Measurements from ENCODE around the gene ADAMTS12. TPM values are rescaled to one million over a fixed set of nuclear protein-coding genes. Genes with fewer than 3 reads are reported as not detected.
"Not testable (repeated sequence)": the region's sequence is repeated elsewhere in the genome, so short reads cannot be mapped to it uniquely, and the experiment has no call there.

ADAMTS12 gene
- total RNA-seq, 1 experiment from 2014 or later: 2.7 TPM

GRCh38 chr5:33928283-33928682 lies 36.5 kb upstream of the ADAMTS12 start:
- no peak for DNase-seq
- Histone ChIP-seq H3K36me3 (replicated peaks; ENCODE audit: control insufficient read depth, insufficient read depth, low read length) (no peaks in the 10 kb centered on the region), H3K4me3 (ENCODE audit: insufficient read depth, low read depth, low read length) (no peak overlapping the region), H3K27me3 (ENCODE audit: control insufficient read depth, insufficient read depth, low read length) (no peaks in the 10 kb centered on the region)

- H3K4me3 ChIP-seq (ENCODE audit: insufficient read depth, low read depth, low read length): no peak overlapping the region
- no peak for DNase-seq
- no peaks in the 10 kb centered on the region for H3K36me3 ChIP-seq (replicated peaks; ENCODE audit: control insufficient read depth, insufficient read depth, low read length)
These were observed 35.9 kb upstream of the ADAMTS12 start for GRCh38 chr5:33927685-33928084.

GRCh38 chr5:33925278-33925677 lies 33.5 kb upstream of the ADAMTS12 start:
- Histone ChIP-seq H3K27me3 (ENCODE audit: control insufficient read depth, insufficient read depth, low read length) (no peaks in the 10 kb centered on the region), H3K36me3 (replicated peaks; ENCODE audit: control insufficient read depth, insufficient read depth, low read length) (no peaks in the 10 kb centered on the region), H3K4me3 (ENCODE audit: insufficient read depth, low read depth, low read length) (no peak overlapping the region)
- no peak for DNase-seq

More at GRCh38 chr5:33927685-33928084, 35.9 kb upstream of the ADAMTS12 start:
- no peaks in the 10 kb centered on the region for H3K27me3 ChIP-seq (ENCODE audit: control insufficient read depth, insufficient read depth, low read length)

GRCh38 chr5:33921002-33921401 lies 29.2 kb upstream of the ADAMTS12 start:
- no peak for DNase-seq
- no peak overlapping the region for H3K4me3 ChIP-seq (ENCODE audit: insufficient read depth, low read depth, low read length)
- no peaks in the 10 kb centered on the region for H3K27me3 ChIP-seq (ENCODE audit: control insufficient read depth, insufficient read depth, low read length)
- no peaks in the 10 kb centered on the region for H3K36me3 ChIP-seq (replicated peaks; ENCODE audit: control insufficient read depth, insufficient read depth, low read length)

- H3K27me3 ChIP-seq (ENCODE audit: control insufficient read depth, insufficient read depth, low read length); H3K36me3 ChIP-seq (replicated peaks; ENCODE audit: control insufficient read depth, insufficient read depth, low read length); H3K4me3 ChIP-seq (ENCODE audit: insufficient read depth, low read depth, low read length); DNase-seq: not testable (repeated sequence)
These were observed 23.1 kb upstream of the ADAMTS12 start for GRCh38 chr5:33914844-33915243.

- not testable (repeated sequence) for DNase-seq; H3K27me3 ChIP-seq (ENCODE audit: control insufficient read depth, insufficient read depth, low read length); H3K36me3 ChIP-seq (replicated peaks; ENCODE audit: control insufficient read depth, insufficient read depth, low read length); H3K4me3 ChIP-seq (ENCODE audit: insufficient read depth, low read depth, low read length)
These were observed 14.5 kb upstream of the ADAMTS12 start for GRCh38 chr5:33906248-33906647.

GRCh38 chr5:33905381-33905780 lies 13.6 kb upstream of the ADAMTS12 start:
- no peak for DNase-seq
- H3K36me3 ChIP-seq (replicated peaks; ENCODE audit: control insufficient read depth, insufficient read depth, low read length): no peaks in the 10 kb centered on the region
- H3K27me3 ChIP-seq (ENCODE audit: control insufficient read depth, insufficient read depth, low read length): no peaks in the 10 kb centered on the region
- no peak overlapping the region for H3K4me3 ChIP-seq (ENCODE audit: insufficient read depth, low read depth, low read length)

- no peak for DNase-seq
- H3K36me3 ChIP-seq (replicated peaks; ENCODE audit: control insufficient read depth, insufficient read depth, low read length): no peaks in the 10 kb centered on the region
- H3K4me3 ChIP-seq (ENCODE audit: insufficient read depth, low read depth, low read length): no peak overlapping the region
- no peaks in the 10 kb centered on the region for H3K27me3 ChIP-seq (ENCODE audit: control insufficient read depth, insufficient read depth, low read length)
These were observed 11.3 kb upstream of the ADAMTS12 start for GRCh38 chr5:33903118-33903517.

- H3K36me3 ChIP-seq (replicated peaks; ENCODE audit: control insufficient read depth, insufficient read depth, low read length): no peaks in the 10 kb centered on the region
- no peak overlapping the region for H3K4me3 ChIP-seq (ENCODE audit: insufficient read depth, low read depth, low read length)
- H3K27me3 ChIP-seq (ENCODE audit: control insufficient read depth, insufficient read depth, low read length): no peaks in the 10 kb centered on the region
- DNase-seq: no peak
These were observed 9.4 kb upstream of the ADAMTS12 start for GRCh38 chr5:33901156-33901555.

- Histone ChIP-seq H3K36me3 (replicated peaks; ENCODE audit: control insufficient read depth, insufficient read depth, low read length) (no peaks in the 10 kb centered on the region), H3K27me3 (ENCODE audit: control insufficient read depth, insufficient read depth, low read length) (no peaks in the 10 kb centered on the region; the same call in 1 of the 2 replicates), H3K4me3 (ENCODE audit: insufficient read depth, low read depth, low read length) (no peak overlapping the region)
- DNase-seq: no peak
These were observed 2.8 kb upstream of the ADAMTS12 start for GRCh38 chr5:33894566-33894965.

GRCh38 chr5:33892620-33893137 lies 889 bp upstream of the ADAMTS12 start:
- Histone ChIP-seq H3K27me3 (ENCODE audit: control insufficient read depth, insufficient read depth, low read length) (no peaks in the 10 kb centered on the region; the same call in 1 of the 2 replicates), H3K36me3 (replicated peaks; ENCODE audit: control insufficient read depth, insufficient read depth, low read length) (no peaks in the 10 kb centered on the region), H3K4me3 (ENCODE audit: insufficient read depth, low read depth, low read length) (peak overlapping the region; percentile 62; the same call in 1 of the 2 replicates)
- DNase-seq: peak; percentile 29

GRCh38 chr5:33891446-33891787 lies 373 bp downstream of the ADAMTS12 start:
- H3K36me3 ChIP-seq (replicated peaks; ENCODE audit: control insufficient read depth, insufficient read depth, low read length): no peaks in the 10 kb centered on the region
- peak overlapping the region; percentile 62 for H3K4me3 ChIP-seq (ENCODE audit: insufficient read depth, low read depth, low read length)
- H3K27me3 ChIP-seq (ENCODE audit: control insufficient read depth, insufficient read depth, low read length): no peaks in the 10 kb centered on the region; the same call in 1 of the 2 replicates
- DNase-seq: peak; percentile 17

- H3K27me3 ChIP-seq (ENCODE audit: control insufficient read depth, insufficient read depth, low read length): no peaks in the 10 kb centered on the region; the same call in 1 of the 2 replicates
- no peaks in the 10 kb centered on the region for H3K36me3 ChIP-seq (replicated peaks; ENCODE audit: control insufficient read depth, insufficient read depth, low read length)
- peak overlapping the region; percentile 62; the same call in 1 of the 2 replicates for H3K4me3 ChIP-seq (ENCODE audit: insufficient read depth, low read depth, low read length)
- DNase-seq: peak; percentile 49
These were observed 1.4 kb downstream of the ADAMTS12 start for GRCh38 chr5:33890131-33891032.

- Histone ChIP-seq H3K4me3 (ENCODE audit: insufficient read depth, low read depth, low read length) (no peak overlapping the region), H3K27me3 (ENCODE audit: control insufficient read depth, insufficient read depth, low read length) (no peaks in the 10 kb centered on the region; the same call in 1 of the 2 replicates), H3K36me3 (replicated peaks; ENCODE audit: control insufficient read depth, insufficient read depth, low read length) (no peaks in the 10 kb centered on the region)
- DNase-seq: no peak
These were observed 3.2 kb downstream of the ADAMTS12 start for GRCh38 chr5:33888587-33888986.

GRCh38 chr5:33887268-33887667 lies 4.5 kb downstream of the ADAMTS12 start:
- DNase-seq: no peak
- Histone ChIP-seq H3K36me3 (replicated peaks; ENCODE audit: control insufficient read depth, insufficient read depth, low read length) (no peaks in the 10 kb centered on the region), H3K27me3 (ENCODE audit: control insufficient read depth, insufficient read depth, low read length) (no peaks in the 10 kb centered on the region; the same call in 1 of the 2 replicates), H3K4me3 (ENCODE audit: insufficient read depth, low read depth, low read length) (no peak overlapping the region)
